Measurements from ENCODE around the gene C9orf85.
"Not testable (repeated sequence)": the region's sequence is repeated elsewhere in the genome, so short reads cannot be mapped to it uniquely, and the experiment has no call there.

Gene C9orf85

DNA sequence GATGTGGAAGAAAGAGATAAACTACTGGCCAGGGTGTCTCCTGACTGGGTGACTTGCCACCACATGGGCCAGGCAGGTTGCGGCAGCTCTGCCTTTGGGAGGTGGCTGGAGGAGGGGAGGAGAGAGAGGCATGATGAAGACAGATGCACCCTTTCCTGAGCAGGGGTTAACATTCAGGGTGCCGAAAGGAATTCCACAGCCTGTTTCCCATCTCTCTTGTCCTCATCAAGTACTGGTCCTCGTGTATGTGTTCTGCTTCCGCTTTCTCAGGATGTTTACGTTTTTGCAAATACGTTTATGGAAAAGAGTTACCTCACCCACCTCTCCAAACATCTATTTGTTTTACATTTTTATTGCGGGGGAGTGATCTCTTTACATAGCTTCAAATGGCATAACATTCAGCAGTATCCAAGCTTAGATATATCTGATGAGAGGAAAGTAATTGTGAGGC is 73.4 kb downstream of the C9orf85 start:
- Mint-ChIP-seq H3K9me3 (no peaks in the 10 kb centered on the region), H3K4me1 (no peaks in the 10 kb centered on the region), H3K27me3 (no peaks in the 10 kb centered on the region), H3K4me3 (no peak overlapping the region), H3K27ac (no peak overlapping the region), H3K36me3 (ENCODE audit: low read depth) (peaks cover 4% of the 10 kb centered on the region)
- DNase-seq (no peak), ATAC-seq (no peak)

DNA sequence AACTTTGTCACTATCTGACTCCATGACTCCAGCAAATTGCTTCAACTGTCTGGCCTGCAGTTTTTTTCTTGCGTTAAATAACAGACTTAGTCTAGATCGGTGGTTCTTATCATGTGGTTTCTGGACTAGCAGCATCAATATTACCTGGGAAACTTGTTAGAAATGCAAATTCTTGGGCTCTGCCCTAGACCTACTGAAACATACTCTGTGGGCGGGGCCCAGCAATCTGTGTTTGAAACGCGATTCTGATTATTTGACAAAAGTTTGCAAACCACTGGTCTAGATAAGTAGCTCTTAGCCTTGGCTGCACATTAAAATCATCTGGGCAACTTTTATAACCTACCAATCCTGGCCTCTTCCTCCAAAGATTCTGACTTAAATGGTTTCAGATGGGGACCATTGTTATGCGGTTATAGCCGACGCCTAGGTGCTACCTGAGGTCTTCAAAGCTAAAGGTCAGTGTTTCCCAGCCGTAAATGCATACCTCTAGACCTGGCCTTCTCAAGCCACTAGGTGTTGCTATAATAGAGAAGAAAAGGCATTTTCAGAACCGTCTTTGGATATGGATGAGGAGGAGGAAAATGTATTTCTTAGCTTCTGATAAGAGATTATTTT is 74.0 kb downstream of the C9orf85 start:
- Mint-ChIP-seq H3K36me3 (ENCODE audit: low read depth) (peaks cover 4% of the 10 kb centered on the region), H3K4me3 (no peak overlapping the region), H3K27me3 (no peaks in the 10 kb centered on the region), H3K9me3 (no peaks in the 10 kb centered on the region), H3K27ac (no peak overlapping the region), H3K4me1 (no peaks in the 10 kb centered on the region)
- DNase-seq (no peak), ATAC-seq (no peak)

DNA sequence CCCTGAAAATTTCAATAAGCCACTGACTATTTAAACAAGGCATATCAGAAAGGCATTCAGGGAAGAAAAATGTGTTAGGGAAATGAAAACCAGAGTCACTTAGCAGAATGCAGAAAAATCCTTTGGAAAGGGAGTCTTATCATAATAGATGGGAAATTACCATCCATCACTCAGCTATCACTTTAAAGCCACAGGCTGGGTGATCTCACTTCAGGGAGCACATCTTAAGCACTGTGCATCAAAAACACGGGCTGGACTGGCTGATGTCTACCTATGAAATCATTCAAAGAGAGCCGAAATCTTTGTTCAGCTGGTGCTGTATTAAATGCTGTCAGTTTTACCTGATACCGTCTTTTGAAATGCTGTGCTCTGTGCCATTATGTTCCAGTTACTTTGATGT is 75.5 kb downstream of the C9orf85 start:
- Mint-ChIP-seq H3K27me3 (no peaks in the 10 kb centered on the region), H3K36me3 (ENCODE audit: low read depth) (peaks cover 4% of the 10 kb centered on the region), H3K4me1 (no peaks in the 10 kb centered on the region), H3K4me3 (no peak overlapping the region), H3K9me3 (no peaks in the 10 kb centered on the region), H3K27ac (no peak overlapping the region)
- DNase-seq, result no peak
- ATAC-seq, result no peak

- Mint-ChIP-seq H3K9me3 (no peaks in the 10 kb centered on the region), H3K36me3 (ENCODE audit: low read depth) (peaks cover 2% of the 10 kb centered on the region), H3K27me3 (no peaks in the 10 kb centered on the region), H3K4me1 (no peaks in the 10 kb centered on the region), H3K4me3 (no peak overlapping the region), H3K27ac (no peak overlapping the region)
- DNase-seq (no peak), ATAC-seq (no peak)
Measured at GRCh38 chr9:71987471-71988371, 76.3 kb downstream of the C9orf85 start.

DNA sequence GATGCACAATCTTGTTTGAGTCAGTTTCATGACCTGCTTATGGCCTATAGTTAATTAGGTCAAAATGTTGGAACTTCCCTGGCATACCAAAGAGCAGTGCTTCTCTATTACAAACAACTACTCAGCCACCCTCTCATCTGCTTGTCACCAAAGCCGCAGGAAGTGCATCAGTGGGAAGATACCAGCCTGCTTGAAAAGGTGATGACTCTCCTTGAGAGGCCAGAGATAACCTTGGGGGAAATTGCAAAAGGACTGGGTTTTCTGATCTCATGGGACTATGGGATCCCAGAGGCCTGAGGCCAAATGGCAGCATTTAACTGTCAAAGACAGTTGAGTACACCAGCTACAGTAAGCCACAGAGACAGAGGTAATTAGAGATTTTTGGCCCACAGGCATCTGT is 79.0 kb downstream of the C9orf85 start:
- Mint-ChIP-seq H3K4me1 (no peaks in the 10 kb centered on the region), H3K27ac (no peak overlapping the region), H3K36me3 (ENCODE audit: low read depth) (no peaks in the 10 kb centered on the region), H3K27me3 (no peaks in the 10 kb centered on the region), H3K4me3 (no peak overlapping the region), H3K9me3 (no peaks in the 10 kb centered on the region)
- ATAC-seq, result no peak
- DNase-seq, result no peak

- H3K36me3 Mint-ChIP-seq (ENCODE audit: low read depth), result no peaks in the 10 kb centered on the region
- no peak overlapping the region for H3K4me3 Mint-ChIP-seq
- DNase-seq (no peak), ATAC-seq (no peak)
- H3K27me3 Mint-ChIP-seq, result no peaks in the 10 kb centered on the region
- H3K27ac Mint-ChIP-seq, result no peak overlapping the region
- no peaks in the 10 kb centered on the region for H3K9me3 Mint-ChIP-seq
- no peaks in the 10 kb centered on the region for H3K4me1 Mint-ChIP-seq
Measured at GRCh38 chr9:72005451-72005850, 94.0 kb downstream of the C9orf85 start.

GRCh38 chr9:72006501-72006900 is 95.1 kb downstream of the C9orf85 start:
- no peak for ATAC-seq
- Mint-ChIP-seq H3K9me3 (no peaks in the 10 kb centered on the region), H3K4me3 (no peak overlapping the region), H3K36me3 (ENCODE audit: low read depth) (no peaks in the 10 kb centered on the region), H3K27me3 (no peaks in the 10 kb centered on the region), H3K27ac (no peak overlapping the region), H3K4me1 (no peaks in the 10 kb centered on the region)
- no peak for DNase-seq

GRCh38 chr9:72007726-72008125 is 96.3 kb downstream of the C9orf85 start:
- not testable (repeated sequence) for H3K36me3 Mint-ChIP-seq (ENCODE audit: low read depth); H3K4me1 Mint-ChIP-seq; DNase-seq; H3K27ac Mint-ChIP-seq; H3K4me3 Mint-ChIP-seq; H3K9me3 Mint-ChIP-seq; ATAC-seq; H3K27me3 Mint-ChIP-seq

- Mint-ChIP-seq H3K27me3 (no peaks in the 10 kb centered on the region), H3K4me3 (no peak overlapping the region), H3K9me3 (no peaks in the 10 kb centered on the region), H3K27ac (no peak overlapping the region), H3K36me3 (ENCODE audit: low read depth) (no peaks in the 10 kb centered on the region), H3K4me1 (peaks cover 14% of the 10 kb centered on the region)
- ATAC-seq (peak; percentile 62), DNase-seq (no peak)
Measured at GRCh38 chr9:72012646-72013045, 101.2 kb downstream of the C9orf85 start.

- Mint-ChIP-seq H3K27ac (no peak overlapping the region), H3K27me3 (no peaks in the 10 kb centered on the region), H3K9me3 (no peaks in the 10 kb centered on the region), H3K36me3 (ENCODE audit: low read depth) (no peaks in the 10 kb centered on the region), H3K4me3 (no peak overlapping the region), H3K4me1 (peaks cover 14% of the 10 kb centered on the region)
- DNase-seq (no peak), ATAC-seq (no peak)
Measured at GRCh38 chr9:72013292-72013760, 101.9 kb downstream of the C9orf85 start.

DNA sequence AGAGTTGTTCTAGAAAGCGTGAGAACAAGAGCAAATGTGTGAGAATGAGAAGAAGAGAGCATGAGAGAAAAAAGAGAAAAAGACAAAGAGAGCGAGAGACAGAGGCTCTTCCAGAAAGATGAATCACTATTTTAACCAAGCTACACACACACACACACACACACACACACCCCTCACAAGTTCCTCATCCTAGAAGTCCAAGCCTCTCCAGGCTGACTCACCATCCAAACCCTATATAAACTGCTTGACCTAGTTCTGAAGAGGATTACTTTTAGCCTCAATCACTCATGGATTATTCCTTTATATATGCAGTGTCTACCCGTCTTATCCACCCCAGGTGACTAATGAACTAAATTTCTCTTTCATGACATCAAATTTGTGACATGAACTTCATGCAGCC is 111.4 kb downstream of the C9orf85 start:
- Mint-ChIP-seq H3K4me3 (no peak overlapping the region), H3K4me1 (no peaks in the 10 kb centered on the region), H3K27me3 (no peaks in the 10 kb centered on the region), H3K27ac (no peak overlapping the region), H3K9me3 (no peaks in the 10 kb centered on the region), H3K36me3 (ENCODE audit: low read depth) (no peaks in the 10 kb centered on the region)
- DNase-seq, result no peak
- no peak for ATAC-seq

Data from activated naive CD8-positive, alpha-beta T cell treated with anti-CD3 and anti-CD28 coated beads, Interleukin-2, amount 50 U/mL, for 24 hours (primary cell).